Activated gamma-delta T cell treated with anti-CD3 and anti-CD28 coated beads, Interleukin-2, amount 50 U/mL, for 16 hours (primary cell): Measurements from ENCODE around the gene TGM6.
A peak's percentile ranks its signal among the peaks of the same experiment; 100 is the strongest.

ENCODE experiments used
- DNase-seq: peaks from one replicate; pipeline ENCODE4 v3.0.0-alpha.2; 2020; ENCODE audit warnings: low read depth

The TGM6 gene

DNA sequence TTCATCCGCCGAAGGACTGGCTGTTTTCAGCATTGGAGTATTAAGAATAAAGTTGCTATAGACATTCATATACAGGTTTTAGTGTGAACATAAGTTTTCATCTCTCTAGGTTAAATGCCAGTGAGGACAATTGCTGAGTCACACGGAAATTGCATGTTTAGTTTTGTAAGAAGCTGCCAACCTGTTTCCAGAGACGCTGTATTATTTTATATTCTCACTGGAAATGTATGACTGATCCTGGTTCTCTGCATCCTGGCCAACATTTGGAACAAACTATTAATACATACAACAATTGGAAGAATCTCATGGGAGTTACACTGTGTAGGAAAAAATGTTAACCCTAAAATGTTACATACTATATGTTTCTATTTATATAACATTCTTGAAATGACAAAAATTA lies 16.7 kb upstream of the TGM6 start:
- DNase-seq: no peak

DNA sequence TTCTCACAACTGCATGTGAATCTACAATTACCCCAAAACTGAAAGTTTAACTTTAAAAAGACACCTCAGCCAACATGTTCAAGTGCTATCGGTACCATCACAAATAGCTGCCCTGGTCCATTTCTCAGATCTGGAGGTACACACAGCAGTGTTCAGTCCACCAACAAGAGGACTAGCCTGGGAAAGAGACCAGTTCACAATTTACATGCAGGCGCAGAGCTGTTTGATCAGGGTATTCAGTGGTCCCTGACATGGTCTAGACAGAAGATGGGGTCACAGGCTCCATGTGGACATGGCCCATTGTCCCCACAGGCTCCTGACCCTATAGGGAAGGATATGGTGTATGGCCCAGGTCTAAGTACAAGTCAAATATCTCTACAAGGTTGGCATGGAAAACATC lies 15.6 kb upstream of the TGM6 start:
- no peak for DNase-seq

DNA sequence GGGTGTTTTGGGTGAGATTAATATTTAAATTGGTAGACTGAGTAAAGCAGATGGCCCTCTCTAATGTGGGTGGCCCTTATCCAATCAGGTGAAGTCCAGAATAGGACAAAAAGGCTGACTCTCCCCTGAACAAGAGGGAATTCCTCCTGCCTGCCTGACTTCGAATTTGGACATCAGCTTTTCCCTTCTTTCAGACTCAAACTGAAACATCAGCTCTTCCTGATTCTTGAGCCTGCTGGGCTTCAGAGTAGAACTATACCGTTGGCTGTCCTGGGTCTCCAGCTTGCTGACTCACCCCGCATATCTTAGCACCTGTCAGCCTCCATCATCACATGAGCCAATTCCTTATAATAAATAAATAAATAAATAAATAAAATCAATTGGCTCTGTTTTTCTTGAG lies 15.0 kb upstream of the TGM6 start:
- DNase-seq: no peak

DNA sequence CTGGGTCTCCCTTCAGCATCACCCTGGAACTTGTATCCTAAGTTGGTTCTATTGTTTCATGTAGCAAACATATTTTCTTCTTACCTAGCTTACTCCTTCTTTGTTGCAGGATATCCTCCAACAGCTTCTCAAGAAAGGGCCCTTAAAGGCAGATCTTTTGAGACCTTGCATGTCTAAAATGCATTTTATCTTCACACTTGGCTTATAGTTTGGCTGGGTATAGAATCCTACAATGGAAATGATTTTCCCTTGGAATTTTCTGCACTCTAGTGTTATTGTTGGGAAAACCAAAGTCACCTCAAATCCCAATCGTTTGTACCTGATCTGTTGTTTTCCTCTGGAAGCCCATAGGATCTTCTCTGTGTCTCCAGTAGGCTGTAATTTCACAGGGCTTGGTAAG lies 12.1 kb upstream of the TGM6 start:
- DNase-seq: no peak

DNA sequence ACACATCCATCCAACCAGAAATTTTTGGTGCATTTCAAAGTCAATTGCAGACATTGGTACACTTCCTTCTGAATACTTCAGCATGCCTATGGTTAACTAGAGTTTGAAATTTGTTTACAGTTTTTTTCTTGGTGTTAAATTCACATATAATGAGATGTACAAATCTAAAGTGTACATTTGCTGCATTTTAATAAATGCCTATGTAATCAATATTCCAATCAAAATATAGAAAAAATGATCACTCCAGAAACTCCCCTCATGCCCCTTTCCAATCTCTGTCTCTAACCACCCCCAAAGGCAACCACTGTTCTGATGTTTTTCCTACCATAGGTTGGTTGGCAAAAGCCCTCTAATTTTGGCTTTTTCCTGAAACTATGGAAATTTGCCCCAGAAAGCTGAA lies 7.6 kb upstream of the TGM6 start:
- no peak for DNase-seq

DNA sequence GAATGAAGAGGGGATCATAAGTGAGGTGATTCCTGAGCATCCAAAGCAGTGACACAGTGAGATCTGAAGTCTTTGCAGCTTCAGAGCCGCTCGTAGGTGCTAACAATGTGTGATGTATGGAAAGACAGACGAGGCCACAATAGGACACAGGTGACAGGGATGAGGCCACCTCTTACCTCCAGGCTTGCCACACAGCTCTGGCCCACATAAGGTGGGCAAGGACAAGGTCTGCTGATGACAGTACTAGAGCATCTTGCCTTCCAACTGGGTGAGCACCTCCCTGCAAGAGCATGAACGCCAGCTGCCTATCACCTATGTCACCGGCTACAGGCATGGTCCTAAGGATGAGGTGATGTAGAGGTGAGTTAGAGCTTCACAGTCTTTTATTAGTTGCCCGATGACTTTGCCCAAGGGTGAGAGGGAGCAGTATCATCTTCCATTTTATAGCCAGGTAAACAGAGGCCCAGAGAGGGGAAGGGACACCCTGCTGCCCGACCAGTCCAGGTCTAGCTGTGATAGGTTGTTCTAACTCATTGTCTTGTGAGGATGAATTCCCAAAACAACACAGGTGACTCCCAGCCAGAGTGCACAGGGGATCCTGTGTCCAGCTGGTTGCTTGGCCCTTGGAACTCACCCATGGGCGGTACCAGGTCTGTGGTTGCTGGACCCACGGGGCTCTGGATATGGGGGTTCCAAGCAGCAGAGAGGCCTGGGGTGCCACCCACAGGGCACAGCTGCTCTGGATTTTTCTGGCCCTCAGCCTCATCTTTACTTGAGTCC lies 6.2 kb upstream of the TGM6 start:
- DNase-seq: no peak

DNA sequence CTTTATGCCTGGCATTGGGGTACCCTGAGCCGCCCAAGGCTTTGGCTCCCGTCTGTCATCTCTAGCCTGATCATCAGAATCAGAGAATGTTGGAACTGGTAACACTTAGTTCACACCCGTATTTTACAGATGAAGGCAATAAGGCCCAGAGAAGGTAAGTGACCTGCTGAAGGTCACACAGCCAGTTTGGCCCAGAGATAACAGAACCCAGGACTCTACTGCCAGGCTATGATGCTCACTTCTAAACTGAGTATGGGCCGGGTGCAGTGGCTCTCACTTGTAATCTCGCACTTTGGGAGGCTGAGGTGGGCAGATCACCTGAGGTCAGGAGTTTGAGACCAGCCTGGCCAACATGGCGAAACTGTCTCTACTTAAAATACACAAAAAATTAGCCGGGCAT lies 1.8 kb upstream of the TGM6 start:
- no peak for DNase-seq

DNA sequence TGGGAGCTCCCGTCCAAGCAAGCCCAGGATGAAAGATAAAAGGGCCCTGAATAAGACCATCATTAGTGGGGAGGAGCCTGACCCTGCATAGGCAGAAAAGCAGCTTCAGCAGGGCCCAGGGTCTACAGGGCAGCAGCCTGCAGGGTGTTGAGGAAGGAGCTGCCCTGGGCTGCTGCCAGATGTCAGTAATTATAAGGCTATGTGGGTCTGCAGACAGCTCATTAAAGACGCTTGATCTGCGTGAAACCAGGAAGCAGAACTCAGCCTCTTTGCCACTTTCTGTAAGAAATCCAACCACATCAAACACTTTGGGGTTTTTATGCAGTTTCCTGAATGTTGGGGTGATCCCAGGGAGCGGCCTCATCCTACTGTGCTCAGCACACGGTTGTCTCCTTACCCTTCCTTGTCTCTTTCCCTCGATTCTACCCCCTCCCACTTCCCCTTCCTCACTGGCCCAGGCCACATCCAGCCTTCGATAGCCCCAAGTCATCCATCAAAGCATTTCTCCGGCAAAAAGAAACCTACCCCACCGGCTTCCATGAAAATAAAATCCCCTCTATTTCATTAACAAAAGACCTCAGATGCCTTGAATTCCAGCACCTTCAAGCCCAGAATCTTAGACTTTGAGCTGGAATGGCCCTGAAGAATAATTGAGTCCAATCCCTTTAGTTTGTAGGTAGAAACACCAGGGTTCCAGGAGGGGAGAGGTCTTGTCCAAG lies 1.0 kb upstream of the TGM6 start:
- DNase-seq: no peak

DNA sequence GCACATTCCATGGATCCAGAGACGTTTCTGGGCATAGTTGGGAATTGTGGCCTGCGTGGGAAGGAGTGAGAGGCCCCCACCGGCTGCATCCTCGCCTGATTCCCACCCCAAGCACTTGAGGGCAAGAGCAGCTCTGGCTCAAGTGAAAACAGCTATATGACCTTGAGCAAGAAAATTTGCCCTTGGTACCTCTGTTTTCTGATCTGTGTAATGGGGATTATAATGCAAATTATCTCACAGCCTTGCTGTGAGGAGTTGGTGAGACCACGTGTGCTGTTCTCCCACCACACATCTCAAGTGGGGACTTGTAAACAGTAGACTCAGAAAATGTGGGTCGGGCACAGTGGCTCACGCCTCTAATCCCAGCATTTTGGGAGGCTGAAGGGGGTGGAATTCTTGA lies 602 bp downstream of the TGM6 start:
- no peak for DNase-seq

DNA sequence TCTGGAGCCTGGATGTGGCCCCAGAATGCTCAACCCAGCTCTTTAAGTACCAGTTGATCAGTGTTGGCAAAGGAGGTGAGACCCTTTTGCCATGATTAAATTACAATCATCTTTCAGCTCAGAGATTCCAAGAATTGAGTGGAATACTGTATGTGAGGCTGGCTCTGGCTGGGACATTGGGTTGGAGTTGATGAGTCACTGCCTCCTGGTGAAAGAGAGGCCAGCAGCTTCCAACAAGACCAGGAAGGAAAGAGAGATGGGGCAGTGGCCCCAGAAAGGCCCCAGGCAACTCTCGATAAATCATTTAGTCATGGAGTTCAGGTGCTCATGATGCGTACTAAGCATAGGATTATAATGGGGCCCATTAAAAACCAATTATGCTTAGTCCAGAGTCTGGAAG lies 2.1 kb downstream of the TGM6 start:
- DNase-seq: no peak

DNA sequence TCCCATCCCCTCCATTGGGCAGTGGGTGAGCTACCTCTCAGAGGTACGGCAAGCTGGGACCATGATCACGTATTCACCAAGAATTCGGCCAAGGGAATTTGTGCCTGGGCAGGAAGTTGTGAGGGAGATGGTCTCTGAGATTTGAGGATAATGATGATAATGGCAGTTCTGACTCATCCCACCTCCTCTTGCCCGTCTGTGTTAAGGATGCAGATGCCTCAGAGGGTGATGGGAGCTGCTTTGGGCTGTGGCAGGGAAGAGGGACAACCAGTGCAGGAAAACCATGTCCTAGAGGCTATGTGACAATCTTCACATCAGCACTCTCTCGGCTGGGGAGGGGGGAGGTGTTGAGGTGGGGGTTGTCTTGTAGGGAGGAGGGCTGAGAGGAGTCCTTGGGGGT lies 4.3 kb downstream of the TGM6 start:
- DNase-seq: no peak

DNA sequence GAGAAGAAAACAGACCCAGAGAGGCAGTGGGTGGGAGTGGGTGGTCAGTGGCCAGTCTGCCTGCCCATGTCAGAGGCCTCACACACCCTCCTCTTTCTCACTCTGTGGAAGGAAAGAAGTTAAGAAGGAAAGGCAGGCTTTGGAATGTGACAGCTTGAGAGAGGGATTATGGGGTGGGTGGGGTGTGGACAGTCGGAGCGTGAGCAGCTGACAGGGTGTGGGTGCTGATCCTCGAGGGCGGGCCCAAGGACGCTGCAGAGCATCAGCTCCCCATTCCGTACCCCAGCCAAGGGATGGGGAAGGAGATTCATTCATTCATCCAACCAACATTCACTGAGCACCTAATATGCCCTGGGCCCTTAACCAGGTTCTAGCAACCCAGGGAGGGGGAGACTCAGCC lies 4.8 kb downstream of the TGM6 start:
- no peak for DNase-seq

DNA sequence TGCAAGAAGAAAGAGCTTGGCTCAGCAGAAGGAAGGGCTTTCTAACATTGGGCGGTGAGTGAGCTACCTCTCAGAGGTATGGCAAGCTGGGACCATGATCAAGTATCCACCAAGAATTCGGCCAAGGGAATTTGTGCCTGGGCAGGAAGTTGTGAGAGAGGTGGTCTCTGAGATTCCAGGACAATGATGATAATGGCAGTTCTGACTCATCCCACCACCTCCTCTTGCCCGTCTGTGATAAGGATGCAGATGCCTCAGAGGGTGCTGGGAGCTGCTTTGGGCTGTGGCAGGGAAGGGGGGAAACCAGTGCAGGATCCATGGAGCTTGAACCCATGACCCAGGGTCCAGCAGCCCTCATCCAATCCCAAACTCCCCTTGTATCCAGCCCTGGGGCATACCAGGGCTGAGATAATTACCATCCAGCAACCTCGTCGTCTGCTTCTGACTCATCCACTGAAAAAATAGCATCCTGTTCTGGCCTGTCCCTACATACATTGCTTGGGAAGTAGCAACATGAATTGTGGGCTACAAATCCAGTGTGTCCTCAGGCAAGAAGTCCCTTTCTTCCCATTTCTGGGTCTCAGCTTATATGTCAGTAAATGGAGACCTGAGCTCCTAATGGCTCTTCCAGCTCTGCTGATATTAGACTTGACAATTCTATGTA lies 5.9 kb downstream of the TGM6 start:
- no peak for DNase-seq

DNA sequence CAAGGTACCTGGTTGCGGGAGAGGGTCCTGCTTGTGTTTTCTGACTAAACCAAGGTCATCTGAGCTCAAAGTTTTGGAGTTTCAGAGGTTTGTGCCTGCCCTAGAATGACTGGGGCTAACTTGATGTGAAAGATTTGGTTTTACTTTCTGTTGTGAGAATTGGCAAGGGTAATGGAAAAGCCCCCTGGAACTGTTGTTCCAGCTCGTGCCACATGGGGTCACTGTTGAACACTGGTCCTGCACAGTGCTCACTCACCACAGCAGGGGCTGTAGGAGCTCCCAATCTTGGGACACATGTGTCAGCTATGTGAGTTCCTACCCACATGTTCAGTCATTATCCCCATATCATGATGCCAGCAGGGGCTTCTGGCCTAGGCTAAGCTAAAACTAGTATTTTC lies 6.5 kb downstream of the TGM6 start:
- DNase-seq: peak; percentile 15

DNA sequence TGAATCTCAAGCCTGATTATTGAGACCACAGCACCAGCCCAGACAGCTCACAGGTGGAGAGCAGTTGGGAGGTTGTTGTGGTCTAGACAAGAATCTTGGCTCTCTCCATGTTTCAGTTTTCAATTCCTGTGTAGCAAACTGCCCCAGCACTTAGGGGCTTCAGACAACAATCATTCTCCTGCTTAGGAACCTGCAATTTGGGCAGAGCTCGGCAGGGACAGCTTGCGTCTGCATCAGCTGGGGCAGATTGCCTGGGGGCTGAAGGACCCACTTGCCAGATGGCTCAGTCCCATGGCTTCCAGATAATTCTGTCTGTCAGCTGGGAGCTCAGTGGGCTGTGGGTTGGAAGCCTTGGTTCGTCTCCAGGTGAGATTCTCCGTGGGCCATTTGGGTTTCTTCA lies 6.9 kb downstream of the TGM6 start:
- no peak for DNase-seq

DNA sequence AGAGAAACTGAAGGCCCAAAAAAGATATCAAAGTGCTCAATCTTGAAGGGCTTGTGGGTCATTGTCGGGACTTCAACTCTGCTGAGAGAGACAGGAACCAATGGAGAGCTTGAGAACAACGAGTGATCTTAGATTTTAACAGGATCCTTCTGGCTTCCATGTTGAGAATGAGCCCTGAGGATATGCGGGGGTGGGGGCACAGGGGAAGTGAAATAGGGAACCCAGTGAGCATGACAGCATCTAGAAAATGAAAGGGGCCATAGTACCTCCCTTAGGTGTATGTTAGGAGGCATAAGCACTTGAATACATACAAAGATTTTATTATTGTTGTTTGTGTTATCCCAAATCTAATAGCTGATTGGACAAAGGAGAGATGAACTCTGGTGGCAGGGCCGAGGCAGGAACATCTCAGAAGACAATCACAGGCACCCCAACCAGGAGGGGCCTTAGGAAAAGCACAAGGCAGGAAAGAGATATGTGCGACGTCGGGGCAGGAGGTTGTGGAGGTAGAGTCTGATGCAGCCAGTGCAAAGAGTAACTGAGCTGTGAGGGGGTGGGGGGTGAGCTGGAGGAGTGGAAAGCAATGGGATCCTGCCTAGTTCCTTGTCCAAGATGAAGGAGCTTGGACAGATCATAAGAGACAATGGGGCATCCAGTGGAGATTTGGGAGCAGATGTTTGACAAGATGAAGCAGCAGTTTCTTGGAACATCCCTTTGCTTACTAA lies 10.4 kb downstream of the TGM6 start:
- DNase-seq: no peak

DNA sequence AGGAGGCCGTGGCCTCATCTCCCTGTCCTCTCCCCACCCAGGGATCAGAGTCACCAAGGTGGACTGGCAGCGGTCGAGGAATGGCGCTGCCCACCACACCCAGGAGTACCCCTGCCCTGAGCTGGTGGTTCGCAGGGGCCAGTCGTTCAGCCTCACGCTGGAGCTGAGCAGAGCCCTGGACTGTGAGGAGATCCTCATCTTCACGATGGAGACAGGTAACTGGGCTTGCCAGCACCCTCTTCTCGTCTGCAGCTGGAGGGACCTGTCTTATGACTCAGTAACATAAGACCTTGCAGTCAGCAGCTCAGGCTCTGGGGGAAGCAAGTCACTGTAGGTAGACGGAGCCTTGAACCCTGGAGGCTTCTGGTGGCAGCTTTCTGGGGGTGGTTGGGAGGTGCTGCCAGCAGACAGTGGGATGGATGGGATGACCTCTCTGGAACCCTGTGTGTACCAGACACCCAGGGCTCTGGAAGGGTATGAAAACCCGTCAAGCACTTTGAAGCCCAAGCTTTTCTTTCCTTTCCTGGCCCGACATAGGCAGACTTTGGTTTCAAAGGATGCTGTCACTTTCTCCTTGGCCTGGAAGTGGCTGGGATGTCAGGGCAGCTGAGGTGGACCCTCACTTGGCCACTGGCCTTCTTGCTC lies 13.8 kb downstream of the TGM6 start:
- no peak for DNase-seq

DNA sequence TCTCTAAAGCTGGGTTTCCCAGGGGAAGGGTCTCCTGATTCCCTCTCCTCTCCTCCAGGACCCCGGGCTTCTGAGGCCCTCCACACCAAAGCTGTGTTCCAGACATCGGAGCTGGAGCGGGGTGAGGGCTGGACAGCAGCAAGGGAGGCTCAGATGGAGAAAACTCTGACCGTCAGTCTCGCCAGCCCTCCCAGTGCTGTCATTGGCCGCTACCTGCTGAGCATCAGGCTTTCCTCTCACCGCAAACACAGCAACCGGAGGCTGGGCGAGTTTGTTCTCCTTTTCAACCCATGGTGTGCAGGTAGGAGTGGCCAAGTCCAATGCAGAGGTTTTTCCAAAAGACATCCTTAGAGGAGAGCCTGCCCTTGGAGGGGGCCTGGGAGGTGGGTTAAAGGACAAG lies 14.4 kb downstream of the TGM6 start:
- no peak for DNase-seq

DNA sequence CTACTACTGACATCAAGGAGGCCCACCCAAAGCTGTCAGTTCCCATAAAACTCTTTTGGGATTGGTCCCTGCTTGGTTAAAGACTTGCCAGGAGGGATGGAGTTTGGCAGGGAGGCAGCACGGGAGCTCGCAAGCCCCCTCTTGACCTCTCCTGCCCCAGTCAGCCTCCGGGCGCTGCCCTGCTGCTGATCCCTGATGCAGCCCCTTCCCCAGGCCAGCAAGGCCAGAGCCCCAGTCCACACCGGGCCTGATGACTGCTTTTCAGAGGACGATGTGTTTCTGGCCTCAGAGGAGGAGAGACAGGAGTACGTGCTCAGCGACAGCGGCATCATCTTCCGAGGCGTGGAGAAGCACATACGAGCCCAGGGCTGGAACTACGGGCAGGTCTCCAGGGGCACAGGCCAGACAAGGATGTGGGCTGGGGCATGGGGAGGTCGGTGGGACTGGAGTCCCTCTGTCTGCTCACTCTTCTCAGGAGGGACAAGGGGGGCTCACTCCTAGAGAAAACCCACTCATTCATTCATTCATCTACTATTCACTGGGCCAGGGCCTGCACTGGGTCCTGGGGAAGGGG lies 15.6 kb downstream of the TGM6 start:
- no peak for DNase-seq

DNA sequence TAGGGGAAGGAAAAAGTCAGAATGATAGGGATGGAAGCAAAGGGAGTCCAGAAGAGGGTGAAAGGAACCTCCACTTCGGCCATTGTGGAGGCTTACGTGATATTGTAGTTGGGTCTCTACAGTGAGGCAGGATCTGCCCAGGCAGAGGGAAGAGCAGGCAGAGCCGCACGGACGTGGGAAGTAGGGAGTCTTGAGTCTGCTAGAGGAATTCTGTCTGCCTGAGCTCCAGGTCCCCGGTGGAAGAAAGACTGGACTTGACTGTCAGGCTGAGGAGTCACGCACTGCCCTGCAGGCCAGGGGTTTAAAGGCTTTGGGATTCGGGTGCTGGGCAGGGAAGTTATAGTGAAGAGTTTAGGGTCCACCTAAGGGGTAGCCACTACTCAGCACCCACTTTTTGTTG lies 16.4 kb downstream of the TGM6 start:
- DNase-seq: no peak

DNA sequence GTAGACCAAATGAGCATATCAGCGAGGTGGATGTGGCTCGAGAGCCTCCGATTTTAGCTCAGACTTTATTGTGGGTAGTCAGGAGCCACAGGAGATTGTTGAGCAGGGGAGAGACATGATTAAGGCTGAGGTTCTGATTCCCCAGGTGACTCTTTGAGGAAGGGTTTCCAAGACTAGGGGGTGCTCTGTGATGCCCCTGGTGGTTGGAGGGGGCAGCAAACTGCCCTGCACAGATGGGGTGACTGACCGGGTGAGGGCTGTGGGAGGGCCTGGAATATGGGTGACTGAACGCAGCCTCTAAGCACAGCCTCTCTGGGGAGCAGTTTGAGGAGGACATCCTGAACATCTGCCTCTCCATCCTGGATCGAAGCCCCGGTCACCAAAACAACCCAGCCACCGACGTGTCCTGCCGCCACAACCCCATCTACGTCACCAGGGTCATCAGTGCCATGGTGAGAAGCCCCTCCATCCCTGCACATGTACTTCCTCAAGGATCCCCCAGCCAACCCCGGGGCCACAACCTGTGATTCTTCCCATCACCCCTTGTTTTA lies 17.0 kb downstream of the TGM6 start:
- no peak for DNase-seq

DNA sequence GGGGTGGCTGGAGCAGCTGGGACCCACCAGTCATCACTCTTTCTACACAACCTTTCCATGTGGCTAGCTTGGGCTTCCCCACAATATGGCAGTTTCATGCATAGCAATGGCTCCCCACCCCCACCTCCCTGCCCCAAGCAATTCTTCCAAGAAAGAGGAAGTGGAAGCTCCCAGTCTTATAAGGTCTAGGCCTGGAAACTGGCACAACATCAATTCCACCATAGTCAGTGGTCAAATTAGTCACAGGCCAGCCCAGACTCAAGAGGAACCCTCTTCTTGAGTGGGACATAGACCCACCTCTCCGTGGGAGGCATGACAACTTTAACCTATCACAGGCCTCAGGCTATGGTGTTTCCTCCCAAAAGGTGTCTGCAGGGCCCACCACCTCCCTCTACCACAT lies 17.7 kb downstream of the TGM6 start:
- DNase-seq: no peak
